ENCODE results near the gene SLC38A11. TPM values are rescaled to one million over a fixed set of nuclear protein-coding genes. Genes with fewer than 3 reads are reported as not detected.

Gene SLC38A11
- total RNA-seq, 1 experiment from 2014 or later: not detected

GRCh38 chr2:164899121-164899520, 56.2 kb downstream of the SLC38A11 start:
- BruUV-seq (replicated peaks): no TSS peak
- ATAC-seq (no peak), DNase-seq (ENCODE audit: low read depth, low spot score) (no peak)
- ChIA-PET RAD21 (ENCODE audit: low non-redundant PET in 1 of 2, low total read pairs in 2 of 2, uncharacterized antibody in 2 of 2, unreplicated experiment in 2 of 2) (no interaction called here), CTCF (no interaction called here), POLR2A (no interaction called here)
- no peaks in the 10 kb centered on the region for H3K9me2 ChIP-seq (ENCODE audit: insufficient read depth)
- no peaks in the 10 kb centered on the region for H3K79me2 ChIP-seq (ENCODE audit: insufficient read depth, low read length)
- H3K36me3 ChIP-seq (ENCODE audit: control insufficient read depth in 1 of 2, insufficient read depth in 2 of 2, low read length in 2 of 2): no peaks in the 10 kb centered on the region
- H3K4me2 ChIP-seq (ENCODE audit: low read length): no peak overlapping the region
- no peaks in the 10 kb centered on the region for H3K9me3 ChIP-seq (ENCODE audit: control insufficient read depth in 1 of 2, insufficient read depth in 1 of 2, low read depth in 1 of 2, low read length in 2 of 2)
- H3K27ac ChIP-seq (ENCODE audit: low read depth, low read length): no peak overlapping the region
- H3K9ac ChIP-seq (ENCODE audit: low read length): no peak overlapping the region
- H4K20me1 ChIP-seq (ENCODE audit: insufficient read depth): no peaks in the 10 kb centered on the region
- intact Hi-C loops (cut with micrococcal nuclease): loop anchor here (5.0 kb wide), 1 partner anchor 57 kb away; the partner anchor contains the start of gene COBLL1
- peaks cover 3 to 12% of the 10 kb centered on the region in 2 experiments; a peak in 3 of 4 replicates for H3K4me1 ChIP-seq (ENCODE audit: control insufficient read depth in 1 of 2, insufficient read depth in 2 of 2, low read length in 2 of 2)
- H2AFZ ChIP-seq (ENCODE audit: low read depth, low read length, poor library complexity, severe bottlenecking): no peak overlapping the region
- H3K4me3 ChIP-seq (replicated peaks in 1 of 2; ENCODE audit: low read depth in 1 of 2, low read length in 2 of 2): no peak overlapping the region
- TF ChIP-seq SP1 (IDR thresholded peaks at IDR 0.05; ENCODE audit: low read depth) (no peak), ZBTB33 (IDR thresholded peaks at IDR 0.05; ENCODE audit: extremely low read depth, insufficient replicate concordance, low read length) (no peak), EGR1 (IDR thresholded peaks at IDR 0.05; ENCODE audit: low read depth) (no peak), FOSL1 (IDR thresholded peaks at IDR 0.05; ENCODE audit: low read depth) (no peak), EZH2 (IDR thresholded peaks at IDR 0.05) (no peak), ELF1 (IDR thresholded peaks at IDR 0.05; ENCODE audit: borderline replicate concordance, low read depth) (no peak), POLR2A (IDR thresholded peaks at IDR 0.05; ENCODE audit: borderline replicate concordance, extremely low read depth, insufficient read depth, insufficient read length) (no peak), CBX3 (IDR thresholded peaks at IDR 0.05; ENCODE audit: low read depth) (no peak), SRF (IDR thresholded peaks at IDR 0.05; ENCODE audit: low read depth) (no peak), YY1 (IDR thresholded peaks at IDR 0.05; ENCODE audit: extremely low read depth, insufficient replicate concordance, low read depth, low read length) (no peak), EZH2phosphoT487 (IDR thresholded peaks at IDR 0.05; ENCODE audit: borderline replicate concordance) (no peak), JUND (IDR thresholded peaks at IDR 0.05) (no peak), RAD21 (IDR thresholded peaks at IDR 0.05; ENCODE audit: low read depth) (no peak), CEBPB (IDR thresholded peaks at IDR 0.05; ENCODE audit: low read depth) (no peak), POLR2AphosphoS5 (IDR thresholded peaks at IDR 0.05; ENCODE audit: low read depth, low read length) (no peak), ZNF274 (IDR thresholded peaks at IDR 0.05; ENCODE audit: low read depth, low read length) (no peak)
- TF ChIP-seq, protein P1, sequence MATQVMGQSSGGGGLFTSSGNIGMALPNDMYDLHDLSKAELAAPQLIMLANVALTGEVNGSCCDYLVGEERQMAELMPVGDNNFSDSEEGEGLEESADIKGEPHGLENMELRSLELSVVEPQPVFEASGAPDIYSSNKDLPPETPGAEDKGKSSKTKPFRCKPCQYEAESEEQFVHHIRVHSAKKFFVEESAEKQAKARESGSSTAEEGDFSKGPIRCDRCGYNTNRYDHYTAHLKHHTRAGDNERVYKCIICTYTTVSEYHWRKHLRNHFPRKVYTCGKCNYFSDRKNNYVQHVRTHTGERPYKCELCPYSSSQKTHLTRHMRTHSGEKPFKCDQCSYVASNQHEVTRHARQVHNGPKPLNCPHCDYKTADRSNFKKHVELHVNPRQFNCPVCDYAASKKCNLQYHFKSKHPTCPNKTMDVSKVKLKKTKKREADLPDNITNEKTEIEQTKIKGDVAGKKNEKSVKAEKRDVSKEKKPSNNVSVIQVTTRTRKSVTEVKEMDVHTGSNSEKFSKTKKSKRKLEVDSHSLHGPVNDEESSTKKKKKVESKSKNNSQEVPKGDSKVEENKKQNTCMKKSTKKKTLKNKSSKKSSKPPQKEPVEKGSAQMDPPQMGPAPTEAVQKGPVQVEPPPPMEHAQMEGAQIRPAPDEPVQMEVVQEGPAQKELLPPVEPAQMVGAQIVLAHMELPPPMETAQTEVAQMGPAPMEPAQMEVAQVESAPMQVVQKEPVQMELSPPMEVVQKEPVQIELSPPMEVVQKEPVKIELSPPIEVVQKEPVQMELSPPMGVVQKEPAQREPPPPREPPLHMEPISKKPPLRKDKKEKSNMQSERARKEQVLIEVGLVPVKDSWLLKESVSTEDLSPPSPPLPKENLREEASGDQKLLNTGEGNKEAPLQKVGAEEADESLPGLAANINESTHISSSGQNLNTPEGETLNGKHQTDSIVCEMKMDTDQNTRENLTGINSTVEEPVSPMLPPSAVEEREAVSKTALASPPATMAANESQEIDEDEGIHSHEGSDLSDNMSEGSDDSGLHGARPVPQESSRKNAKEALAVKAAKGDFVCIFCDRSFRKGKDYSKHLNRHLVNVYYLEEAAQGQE (IDR thresholded peaks at IDR 0.05; ENCODE audit: low read depth): no peak
- no peaks in the 10 kb centered on the region for H3K27me3 ChIP-seq (ENCODE audit: insufficient read depth, low read length)

Data from HCT116 (cell line).